Spinal cord (tissue), 10 donors: Measurements from ENCODE around the gene CRYBG1. TPM values are rescaled to one million over a fixed set of nuclear protein-coding genes. Genes with fewer than 3 reads are reported as not detected.

Source experiments
- DNase-seq, 6 donors: peaks; one replicate each; pipeline versions ENCODE4 v3.0.0 to v3.0.0-alpha.2; 2013 to 2015; ENCODE audit warnings: low spot score in 6 of 6, low read depth in 4 of 6
- H3K27ac ChIP-seq: one replicate; pipeline ENCODE4 v1.5.1; 2013; ENCODE audit warnings: low read depth, low read length, control low read depth
- H3K27me3 ChIP-seq: one replicate; pipeline ENCODE4 v1.6.1; 2013; ENCODE audit warnings: low read length; ENCODE audit not compliant: control insufficient read depth, insufficient read depth
- H3K36me3 ChIP-seq: one replicate; pipeline ENCODE4 v1.6.1; 2013; ENCODE audit warnings: low read length; ENCODE audit not compliant: control insufficient read depth, insufficient read depth
- H3K4me1 ChIP-seq: one replicate; pipeline ENCODE4 v1.6.1; 2013; ENCODE audit warnings: low read length; ENCODE audit not compliant: control insufficient read depth, insufficient read depth
- H3K4me3 ChIP-seq: one replicate; pipeline ENCODE4 v1.5.1; 2013; ENCODE audit warnings: low read depth, low read length, control low read depth
- H3K9me3 ChIP-seq: one replicate; pipeline ENCODE4 v1.6.1; 2013; ENCODE audit warnings: low read length; ENCODE audit not compliant: control insufficient read depth, insufficient read depth
- whole genome bisulfite sequencing: methylation state at CpG from one replicate; pipeline ENCODE4 v1.1.5; 2013; ENCODE audit warnings: missing lambda C conversion rate; ENCODE audit not compliant: insufficient coverage; 5-methylcytosine and 5-hydroxymethylcytosine counted together
- polyA plus RNA-seq, 2 donors: library from polyadenylated mRNA; unstranded; fragments of 120-200 nt; gene quantifications; one replicate each; pipeline ENCODE4 v1.2.1, GENCODE V29; 2013; ENCODE audit not compliant: insufficient read length in 2 of 2
- total RNA-seq, 2 donors: library from RNA; depleted of rRNA in 1 of 2; stranded (reverse); fragments of 120-200 nt in 1 of 2; fragments of >200 nt in 1 of 2; gene quantifications; one replicate each; pipeline versions ENCODE4 v1.2.3 to v1.2.4, GENCODE V29; 2013 to 2014
- donor health status: healthy.

Gene CRYBG1
- total and polyA plus RNA-seq, 4 donors = 0.97 to 3.4 (median 2.0) TPM

GRCh38 chr6:106612671-106613416, 252.3 kb downstream of the CRYBG1 start:
- Histone ChIP-seq H3K36me3 (no peaks in the 10 kb centered on the region), H3K4me3 (no peak overlapping the region), H3K27me3 (no peaks in the 10 kb centered on the region), H3K27ac (no peak overlapping the region), H3K9me3 (no peaks in the 10 kb centered on the region), H3K4me1 (no peaks in the 10 kb centered on the region)
- DNase-seq = no peak
- 90% methylated on average over 2 of the region's 9 CpGs for WGBS

GRCh38 chr6:106613590-106613989, 253.1 kb downstream of the CRYBG1 start:
- no peak overlapping the region for H3K27ac ChIP-seq
- DNase-seq = no peak
- no peaks in the 10 kb centered on the region for H3K27me3 ChIP-seq
- no peaks in the 10 kb centered on the region for H3K36me3 ChIP-seq
- H3K4me3 ChIP-seq = no peak overlapping the region
- H3K4me1 ChIP-seq = no peaks in the 10 kb centered on the region
- WGBS = no CpG with 5 or more reads among the region's 1 CpG
- no peaks in the 10 kb centered on the region for H3K9me3 ChIP-seq

GRCh38 chr6:106614166-106614565, 253.6 kb downstream of the CRYBG1 start:
- DNase-seq = no peak
- no peak overlapping the region for H3K4me3 ChIP-seq

DNA sequence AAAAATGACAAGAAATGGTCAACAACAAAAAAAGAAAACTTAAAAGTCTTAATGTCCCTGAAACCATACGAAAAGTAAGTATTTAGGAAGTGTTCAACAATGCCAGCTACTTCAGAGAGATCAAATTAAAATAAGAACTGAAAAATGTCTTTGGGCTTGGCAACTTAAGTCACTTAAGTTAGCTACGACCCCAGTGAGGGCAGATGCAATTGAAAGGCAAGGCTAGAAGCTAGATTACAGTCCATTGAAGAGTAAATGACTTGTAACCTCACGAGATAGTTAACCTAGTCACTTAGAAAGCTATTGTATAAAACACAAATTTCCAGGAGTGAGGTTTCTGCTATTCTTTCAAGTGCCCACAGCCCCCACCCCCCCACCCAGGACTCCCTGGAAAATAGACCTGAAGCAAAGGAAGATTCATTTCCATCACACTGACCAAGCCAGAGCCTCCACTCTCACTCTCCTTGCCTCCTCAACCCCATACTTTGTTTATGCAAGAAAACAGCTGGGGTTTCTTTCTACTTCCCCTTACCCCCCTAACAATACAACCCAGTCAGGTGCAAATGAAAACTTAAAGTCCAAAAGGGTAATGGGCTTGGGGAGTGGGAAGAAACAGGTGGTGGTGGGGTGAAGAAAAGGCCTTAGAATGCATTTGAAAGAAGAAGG, 254.2 kb downstream of the CRYBG1 start:
- Histone ChIP-seq H3K27ac (no peak overlapping the region), H3K27me3 (no peaks in the 10 kb centered on the region), H3K4me3 (no peak overlapping the region), H3K36me3 (no peaks in the 10 kb centered on the region), H3K4me1 (no peaks in the 10 kb centered on the region), H3K9me3 (no peaks in the 10 kb centered on the region)
- 40% methylated on average over 1 of the region's 3 CpGs for WGBS
- no peak for DNase-seq

More at GRCh38 chr6:106614166-106614565, 253.6 kb downstream of the CRYBG1 start:
- no peak overlapping the region for H3K27ac ChIP-seq
- H3K4me1 ChIP-seq = no peaks in the 10 kb centered on the region
- no peaks in the 10 kb centered on the region for H3K9me3 ChIP-seq
- no peaks in the 10 kb centered on the region for H3K36me3 ChIP-seq
- no peaks in the 10 kb centered on the region for H3K27me3 ChIP-seq
- no CpG with 5 or more reads among the region's 1 CpG for WGBS

DNA sequence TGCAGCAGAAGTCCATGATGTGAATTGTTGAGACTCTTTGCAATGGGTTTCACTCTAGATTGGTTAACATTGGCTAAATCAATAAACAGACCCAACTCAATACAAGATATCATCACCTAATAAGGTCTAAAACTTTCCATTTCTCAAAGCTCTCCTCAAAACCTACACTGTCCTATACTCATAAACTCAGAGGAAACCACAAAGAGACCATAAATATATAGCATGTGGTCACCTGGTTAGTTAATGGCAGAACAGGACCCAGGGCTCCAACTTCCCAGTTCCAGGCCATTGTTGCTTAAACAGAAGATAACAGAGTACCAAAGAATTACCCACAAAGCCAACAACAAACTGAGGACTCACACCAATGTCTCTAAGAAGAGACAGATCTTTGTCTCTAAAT, 256.8 kb downstream of the CRYBG1 start:
- H3K4me3 ChIP-seq = no peak overlapping the region
- DNase-seq = no peak
- no peaks in the 10 kb centered on the region for H3K4me1 ChIP-seq
- no peaks in the 10 kb centered on the region for H3K36me3 ChIP-seq
- no peaks in the 10 kb centered on the region for H3K27me3 ChIP-seq
- no peaks in the 10 kb centered on the region for H3K9me3 ChIP-seq
- H3K27ac ChIP-seq = no peak overlapping the region

DNA sequence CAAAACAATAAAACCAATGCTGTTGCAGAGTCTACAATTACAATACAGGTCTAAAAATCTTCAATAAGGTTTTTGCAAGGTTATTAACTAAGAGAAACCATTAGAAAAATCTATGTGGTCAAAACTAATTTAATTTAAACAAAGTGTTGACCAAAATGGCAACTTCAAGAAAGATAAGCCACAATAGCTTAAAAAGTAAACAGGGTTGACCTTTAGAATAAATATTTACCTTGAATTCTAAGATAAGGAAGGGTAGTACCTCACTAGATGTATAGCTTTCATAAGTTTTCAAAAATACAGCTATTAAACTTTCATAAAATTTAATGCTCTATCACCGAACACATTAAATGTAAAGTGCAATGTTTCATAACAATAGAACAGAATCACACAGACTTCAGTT, 257.3 kb downstream of the CRYBG1 start:
- no CpG with 5 or more reads among the region's 1 CpG for WGBS
- DNase-seq = no peak

GRCh38 chr6:106618324-106618723, 257.8 kb downstream of the CRYBG1 start:
- H3K36me3 ChIP-seq = no peaks in the 10 kb centered on the region
- H3K27me3 ChIP-seq = no peaks in the 10 kb centered on the region
- 80% methylated on average over 1 of the region's 3 CpGs for WGBS
- no peak overlapping the region for H3K4me3 ChIP-seq
- no peak overlapping the region for H3K27ac ChIP-seq
- no peaks in the 10 kb centered on the region for H3K4me1 ChIP-seq
- no peak for DNase-seq
- no peaks in the 10 kb centered on the region for H3K9me3 ChIP-seq

More for the DNA sequence above, 257.3 kb downstream of the CRYBG1 start:
- no peak overlapping the region for H3K4me3 ChIP-seq
- H3K4me1 ChIP-seq = no peaks in the 10 kb centered on the region
- H3K9me3 ChIP-seq = no peaks in the 10 kb centered on the region
- H3K27me3 ChIP-seq = no peaks in the 10 kb centered on the region
- H3K36me3 ChIP-seq = no peaks in the 10 kb centered on the region
- no peak overlapping the region for H3K27ac ChIP-seq

DNA sequence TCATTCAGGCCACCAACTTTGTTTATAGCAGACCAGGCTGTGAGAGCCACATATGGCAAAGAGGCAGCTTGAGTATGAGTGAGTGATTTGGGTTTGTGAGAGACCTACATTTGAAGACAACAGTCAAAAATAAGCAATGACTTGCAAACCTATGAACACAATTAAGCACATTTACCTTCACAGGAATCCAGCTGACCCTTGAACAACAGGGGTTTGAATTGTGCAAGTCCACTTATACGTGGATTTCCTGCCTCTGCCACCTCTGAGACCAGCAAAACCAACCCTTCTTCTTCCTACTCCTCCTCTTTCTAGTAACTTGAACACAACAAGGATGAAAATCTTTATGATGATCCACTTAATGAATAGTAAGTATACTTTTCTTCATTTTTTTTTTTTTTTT, 258.7 kb downstream of the CRYBG1 start:
- no peaks in the 10 kb centered on the region for H3K36me3 ChIP-seq
- no peak overlapping the region for H3K27ac ChIP-seq
- no peak overlapping the region for H3K4me3 ChIP-seq
- no CpG with 5 or more reads among the region's 1 CpG for WGBS
- no peaks in the 10 kb centered on the region for H3K27me3 ChIP-seq
- no peaks in the 10 kb centered on the region for H3K9me3 ChIP-seq
- no peaks in the 10 kb centered on the region for H3K4me1 ChIP-seq
- DNase-seq = no peak

- 63% methylated on average over 2 of the region's 3 CpGs for WGBS
- DNase-seq = peak in 1 of 6 donors; percentile 20
- no peaks in the 10 kb centered on the region for H3K4me1 ChIP-seq
- H3K27me3 ChIP-seq = no peaks in the 10 kb centered on the region
- H3K27ac ChIP-seq = peak overlapping the region; percentile 54
- H3K4me3 ChIP-seq = no peak overlapping the region
- H3K9me3 ChIP-seq = no peaks in the 10 kb centered on the region
- H3K36me3 ChIP-seq = no peaks in the 10 kb centered on the region
These were observed 260.6 kb downstream of the CRYBG1 start for GRCh38 chr6:106620931-106621672.
